Measurements from ENCODE around the gene POLR2B.
"Not testable (repeated sequence)": the region's sequence is repeated elsewhere in the genome, so short reads cannot be mapped to it uniquely, and the experiment has no call there.

- not testable (repeated sequence) for TF ChIP-seq CTCF, EZH2phosphoT487 (IDR thresholded peaks at IDR 0.05; ENCODE audit: low read length)
Measured at GRCh38 chr4:57060717-57061067, 82.0 kb downstream of the POLR2B start.
